ENCODE results near the gene DDX21. TPM values are rescaled to one million over a fixed set of nuclear protein-coding genes. Genes with fewer than 3 reads are reported as not detected.
"Not testable (repeated sequence)": the region's sequence is repeated elsewhere in the genome, so short reads cannot be mapped to it uniquely, and the experiment has no call there.

The DDX21 gene
- 100 to 1,000 TPM in 1 of 5 experiments, 10 to 100 TPM in 4; 43.5 to 101 (median 86.7) TPM for total RNA-seq
- polyA plus RNA-seq: 10 to 100 TPM; 15.0 to 15.4 TPM
- total RNA-seq: 404 reads per million, percentile 97 among the genes with 10 or more reads in this experiment

DNA sequence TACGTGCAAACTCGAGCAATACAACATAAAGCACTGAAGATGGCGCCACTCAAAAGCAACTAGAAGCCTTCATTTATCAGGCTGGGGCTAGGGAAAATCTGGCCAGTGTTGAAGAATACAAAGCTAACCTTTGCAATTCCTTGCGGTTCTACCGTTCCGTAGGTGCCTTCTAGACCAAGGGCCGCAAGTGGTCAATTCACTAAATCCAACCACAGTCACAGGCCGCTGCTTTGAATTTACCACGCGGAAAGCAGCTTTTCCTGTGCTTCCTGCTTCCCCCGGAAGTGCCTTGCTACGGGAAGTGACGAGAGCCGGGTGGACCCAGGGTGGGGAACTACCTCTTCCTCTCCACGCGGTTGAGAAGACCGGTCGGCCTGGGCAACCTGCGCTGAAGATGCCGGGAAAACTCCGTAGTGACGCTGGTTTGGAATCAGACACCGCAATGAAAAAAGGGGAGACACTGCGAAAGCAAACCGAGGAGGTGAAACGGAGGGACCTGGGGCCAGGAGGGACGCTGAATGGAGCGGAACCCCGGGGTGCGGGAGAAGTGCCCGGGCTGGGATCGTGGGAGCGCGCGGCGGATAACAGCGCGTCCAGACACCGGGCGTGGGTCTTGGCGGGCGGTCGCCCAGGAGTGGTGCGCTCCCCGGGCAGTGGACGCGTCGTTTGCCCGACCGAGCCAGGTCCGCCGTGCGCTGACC is at the start of gene DDX21:
Gene DDX21, plus strand, starts transcription at position 339 of the 701 bp plus-strand sequence. Its CDS starts 56 bp downstream, at position 395.
- ChIA-PET CTCF (interaction anchor here (0.6 to 1.6 kb wide), 5 partner anchors 134 to 346 kb away, joined by 3 to 11 read pairs (median 3); no protein-coding TSS in a partner anchor), POLR2A (interaction anchor here (0.7 to 2.0 kb wide), 13 partner anchors 14 to 458 kb away, joined by 3 to 11 read pairs (median 5); partner anchors contain the start of gene KIFBP)
- Histone ChIP-seq H3K27me3 (ENCODE audit: control insufficient read depth in 2 of 2, insufficient read depth in 2 of 2, low read length in 2 of 2) (no peaks in the 10 kb centered on the region), H3K4me3 (ENCODE audit: low read length) (peak within 1 kb of the TSS; percentile 71), H3K9me3 (ENCODE audit: control insufficient read depth in 2 of 3, low read length in 3 of 3) (no peaks in the 10 kb centered on the region), H3K36me3 (ENCODE audit: control insufficient read depth in 2 of 3, insufficient read depth in 3 of 3, low read length in 3 of 3) (peaks cover 0 to 20% (median 6%) of the 10 kb centered on the region in 3 experiments), H3K4me1 (ENCODE audit: control insufficient read depth in 2 of 2, insufficient read depth in 2 of 2, low read length in 2 of 2) (peaks cover 7 to 11% of the 10 kb centered on the region in 2 donors), H3K27ac (ENCODE audit: low read depth, low read length) (peak within 1 kb of the TSS; percentile 97)
- Mint-ChIP-seq H3K27me3 (no peaks in the 10 kb centered on the region), H3K9me3 (no peaks in the 10 kb centered on the region), H3K4me3 (peak within 1 kb of the TSS; percentile 91 to 100 (median 98)), H3K36me3 (peaks cover 7 to 23% (median 10%) of the 10 kb centered on the region in 5 donors), H3K27ac (peak within 1 kb of the TSS; percentile 96 to 100 (median 99)), H3K4me1 (peaks cover 15 to 53% (median 33%) of the 10 kb centered on the region in 7 donors)
- DNase-seq (peak; percentile 70 to 94 (median 89)), ATAC-seq (peak; percentile 89)
- intact Hi-C loops (cut with micrococcal nuclease): loop anchor here (1.0 to 10.0 kb wide), 17 partner anchors 32 to 1107 kb away; partner anchors contain the start of genes CCAR1 (in 2 of the 2), DDX50 (in 2 of the 2), SLC25A16 (in 2 of the 2) and KIFBP (in 1 of the 2)

DNA sequence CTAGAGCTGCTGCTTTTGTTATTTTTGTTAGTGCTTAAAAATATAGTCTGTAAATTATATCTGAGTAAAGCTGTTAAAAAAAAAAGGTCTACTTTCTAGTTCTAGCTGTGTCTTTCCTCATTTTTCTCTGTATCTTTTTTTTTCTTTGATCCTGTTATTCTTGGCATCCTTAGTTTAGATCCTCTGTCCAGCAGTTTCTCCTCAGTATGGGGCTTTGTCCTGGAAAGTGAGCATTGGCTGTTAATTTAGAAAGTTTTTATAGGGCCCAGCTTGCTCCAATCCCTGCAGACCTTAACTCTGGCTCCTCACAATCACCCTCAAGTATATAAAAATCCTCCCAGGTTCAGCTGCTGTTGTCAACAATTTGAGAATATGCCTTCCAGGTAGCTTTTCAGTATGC is 31.4 kb upstream of the DDX21 start:
- Histone ChIP-seq H3K27ac (ENCODE audit: low read depth, low read length) (no peak overlapping the region), H3K36me3 (ENCODE audit: control insufficient read depth in 2 of 3, insufficient read depth in 3 of 3, low read length in 3 of 3) (peaks cover 0 to 27% (median 0%) of the 10 kb centered on the region in 3 experiments), H3K4me1 (ENCODE audit: control insufficient read depth in 2 of 2, insufficient read depth in 2 of 2, low read length in 2 of 2) (no peaks in the 10 kb centered on the region), H3K4me3 (ENCODE audit: low read length) (no peak overlapping the region), H3K27me3 (ENCODE audit: control insufficient read depth in 2 of 2, insufficient read depth in 2 of 2, low read length in 2 of 2) (no peaks in the 10 kb centered on the region), H3K9me3 (ENCODE audit: control insufficient read depth in 2 of 3, low read length in 3 of 3) (no peaks in the 10 kb centered on the region)
- POLR2A ChIA-PET: no interaction called here
- DNase-seq (no peak), ATAC-seq (no peak)
- Mint-ChIP-seq H3K4me3 (no peak overlapping the region), H3K27ac (peak overlapping the region in 6 of 9 donors; percentile 32 to 85 (median 45)), H3K36me3 (peaks cover 7 to 33% (median 19%) of the 10 kb centered on the region in 5 donors), H3K27me3 (no peaks in the 10 kb centered on the region), H3K4me1 (peaks cover 0 to 17% (median 12%) of the 10 kb centered on the region in 7 donors), H3K9me3 (no peaks in the 10 kb centered on the region)
- CTCF ChIA-PET: interaction anchor here (0.6 kb wide), 1 partner anchor 11 kb away, joined by 3 read pairs; no protein-coding TSS in a partner anchor
- intact Hi-C loops (cut with micrococcal nuclease): no loop called here

DNA sequence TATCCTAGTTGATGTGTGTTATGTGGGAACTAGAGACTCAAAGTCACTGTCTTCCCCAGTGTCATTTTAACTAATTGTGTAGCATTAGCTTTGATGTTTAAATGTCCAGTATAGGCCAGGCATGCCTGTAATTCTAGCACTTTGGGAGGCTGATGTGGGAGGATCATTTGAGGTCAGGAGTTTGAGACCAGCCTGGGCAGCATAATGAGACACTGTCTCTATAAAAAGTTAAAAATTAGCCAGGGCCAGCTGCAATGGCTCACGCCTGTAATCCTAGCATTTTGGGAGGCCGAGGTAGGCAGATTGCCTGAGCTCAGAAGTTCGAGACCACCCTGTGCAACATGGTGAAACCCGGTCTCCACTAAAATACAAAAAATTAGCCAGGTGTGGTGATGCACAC is 30.5 kb upstream of the DDX21 start:
- no peak overlapping the region for H3K27ac ChIP-seq (ENCODE audit: low read depth, low read length)
- ChIA-PET POLR2A (no interaction called here), CTCF (interaction anchor here (0.6 kb wide), 1 partner anchor 12 kb away, joined by 3 read pairs; no protein-coding TSS in a partner anchor)
- Mint-ChIP-seq H3K36me3 (peaks cover 7 to 34% (median 19%) of the 10 kb centered on the region in 5 donors), H3K4me3 (no peak overlapping the region), H3K27ac (peak overlapping the region in 3 of 9 donors; percentile 12 to 73 (median 21)), H3K4me1 (peaks cover 0 to 17% (median 12%) of the 10 kb centered on the region in 7 donors), H3K27me3 (no peaks in the 10 kb centered on the region), H3K9me3 (no peaks in the 10 kb centered on the region)
- intact Hi-C loops (cut with micrococcal nuclease): no loop called here
- no peaks in the 10 kb centered on the region for H3K27me3 ChIP-seq (ENCODE audit: control insufficient read depth in 2 of 2, insufficient read depth in 2 of 2, low read length in 2 of 2)
- ATAC-seq (no peak), DNase-seq (no peak)
- peaks cover 0 to 28% (median 0%) of the 10 kb centered on the region in 3 experiments for H3K36me3 ChIP-seq (ENCODE audit: control insufficient read depth in 2 of 3, insufficient read depth in 3 of 3, low read length in 3 of 3)
- no peak overlapping the region for H3K4me3 ChIP-seq (ENCODE audit: low read length)
- no peaks in the 10 kb centered on the region for H3K4me1 ChIP-seq (ENCODE audit: control insufficient read depth in 2 of 2, insufficient read depth in 2 of 2, low read length in 2 of 2)
- H3K9me3 ChIP-seq (ENCODE audit: control insufficient read depth in 2 of 3, low read length in 3 of 3): no peaks in the 10 kb centered on the region

DNA sequence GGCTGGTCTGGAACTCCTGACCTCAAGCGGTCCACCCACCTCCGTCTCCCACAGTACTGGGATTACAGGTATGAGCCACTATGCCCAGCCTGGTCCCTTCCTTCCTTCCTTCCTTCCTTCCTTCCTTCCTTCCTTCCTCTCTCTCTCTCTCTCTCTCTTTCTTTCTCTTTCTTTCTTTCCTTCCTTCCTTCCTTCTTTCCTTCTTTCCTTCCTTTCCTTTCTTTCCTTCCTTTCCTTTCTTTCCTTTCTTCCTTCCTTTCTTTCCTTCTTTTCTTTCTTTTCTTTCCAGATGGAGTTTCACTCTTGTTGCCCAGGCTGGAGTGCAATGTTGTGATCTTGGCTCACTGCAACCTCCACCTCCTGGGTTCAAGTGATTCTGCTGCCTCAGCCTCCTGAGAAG is 26.8 kb upstream of the DDX21 start:
- H3K4me3 Mint-ChIP-seq; CTCF ChIA-PET; DNase-seq; H3K27me3 ChIP-seq (ENCODE audit: control insufficient read depth in 2 of 2, insufficient read depth in 2 of 2, low read length in 2 of 2); H3K9me3 Mint-ChIP-seq; H3K4me1 ChIP-seq (ENCODE audit: control insufficient read depth in 2 of 2, insufficient read depth in 2 of 2, low read length in 2 of 2); ATAC-seq; POLR2A ChIA-PET; H3K4me3 ChIP-seq (ENCODE audit: low read length); H3K27ac ChIP-seq (ENCODE audit: low read depth, low read length); intact Hi-C loops (cut with micrococcal nuclease); H3K27me3 Mint-ChIP-seq; H3K9me3 ChIP-seq (ENCODE audit: control insufficient read depth in 2 of 3, low read length in 3 of 3): not testable (repeated sequence)
- Mint-ChIP-seq H3K4me1 (peaks cover 6 to 16% (median 8%) of the 10 kb centered on the region in 7 donors), H3K27ac (peak overlapping the region in 1 of 9 donors; percentile 16), H3K36me3 (peaks cover 7 to 40% (median 22%) of the 10 kb centered on the region in 5 donors)
- H3K36me3 ChIP-seq (ENCODE audit: control insufficient read depth in 2 of 3, insufficient read depth in 3 of 3, low read length in 3 of 3): peaks cover 0 to 40% (median 0%) of the 10 kb centered on the region in 3 experiments

GRCh38 chr10:68929888-68930287 is 26.1 kb upstream of the DDX21 start:
- H3K4me1 ChIP-seq (ENCODE audit: control insufficient read depth in 2 of 2, insufficient read depth in 2 of 2, low read length in 2 of 2); H3K4me3 Mint-ChIP-seq; H3K27me3 ChIP-seq (ENCODE audit: control insufficient read depth in 2 of 2, insufficient read depth in 2 of 2, low read length in 2 of 2); H3K27me3 Mint-ChIP-seq; H3K27ac ChIP-seq (ENCODE audit: low read depth, low read length); H3K4me3 ChIP-seq (ENCODE audit: low read length); CTCF ChIA-PET; H3K9me3 ChIP-seq (ENCODE audit: control insufficient read depth in 2 of 3, low read length in 3 of 3); H3K9me3 Mint-ChIP-seq; POLR2A ChIA-PET; intact Hi-C loops (cut with micrococcal nuclease); DNase-seq; H3K27ac Mint-ChIP-seq; ATAC-seq; H3K4me1 Mint-ChIP-seq: not testable (repeated sequence)
- peaks cover 0 to 38% (median 0%) of the 10 kb centered on the region in 3 experiments for H3K36me3 ChIP-seq (ENCODE audit: control insufficient read depth in 2 of 3, insufficient read depth in 3 of 3, low read length in 3 of 3)
- H3K36me3 Mint-ChIP-seq: peaks cover 7 to 33% (median 20%) of the 10 kb centered on the region in 5 donors

DNA sequence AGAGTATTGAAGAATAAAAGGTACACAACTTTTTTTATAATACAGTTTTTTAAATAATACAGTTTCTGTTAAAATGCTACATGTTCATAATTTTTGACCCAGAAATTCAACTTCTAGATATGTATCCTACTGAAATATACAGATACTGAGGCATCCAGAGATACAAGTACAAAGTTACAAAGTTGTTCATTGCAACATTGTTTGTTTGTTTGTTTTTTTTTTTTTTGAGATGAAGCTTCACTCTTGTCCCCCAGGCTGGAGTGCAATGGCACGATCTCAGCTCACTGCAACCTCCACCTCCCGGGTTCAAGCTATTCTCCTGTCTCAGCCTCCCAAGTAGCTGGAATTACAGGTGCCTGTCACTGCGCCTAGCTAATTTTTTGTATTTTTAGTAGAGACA is 23.1 kb upstream of the DDX21 start:
- intact Hi-C loops (cut with micrococcal nuclease); POLR2A ChIA-PET; H3K27ac Mint-ChIP-seq; H3K9me3 ChIP-seq (ENCODE audit: control insufficient read depth in 2 of 3, low read length in 3 of 3); H3K4me1 ChIP-seq (ENCODE audit: control insufficient read depth in 2 of 2, insufficient read depth in 2 of 2, low read length in 2 of 2); H3K27me3 ChIP-seq (ENCODE audit: control insufficient read depth in 2 of 2, insufficient read depth in 2 of 2, low read length in 2 of 2); DNase-seq; H3K9me3 Mint-ChIP-seq; H3K4me3 Mint-ChIP-seq; H3K4me1 Mint-ChIP-seq; H3K4me3 ChIP-seq (ENCODE audit: low read length); ATAC-seq; H3K27ac ChIP-seq (ENCODE audit: low read depth, low read length); H3K27me3 Mint-ChIP-seq: not testable (repeated sequence)
- H3K36me3 ChIP-seq (ENCODE audit: control insufficient read depth in 2 of 3, insufficient read depth in 3 of 3, low read length in 3 of 3): peaks cover 0 to 33% (median 4%) of the 10 kb centered on the region in 3 experiments
- H3K36me3 Mint-ChIP-seq: peaks cover 7 to 35% (median 22%) of the 10 kb centered on the region in 5 donors
- CTCF ChIA-PET: interaction anchor here (0.6 kb wide), 1 partner anchor 10 kb away, joined by 3 read pairs; no protein-coding TSS in a partner anchor

Measured in naive thymus-derived CD4-positive, alpha-beta T cell (primary cell).